Stimulated activated CD8-positive, alpha-beta memory T cell treated with anti-CD3 and anti-CD28 coated beads, Interleukin-7, amount 100 ng/mL, for 1 hour (primary cell): Measurements from ENCODE around the gene SLC40A1.

ENCODE experiments used
- DNase-seq, 2 donors: peaks; one replicate each; pipeline ENCODE4 v3.0.0-alpha.2; 2020; ENCODE audit warnings: low read depth in 2 of 2

The SLC40A1 gene

DNA sequence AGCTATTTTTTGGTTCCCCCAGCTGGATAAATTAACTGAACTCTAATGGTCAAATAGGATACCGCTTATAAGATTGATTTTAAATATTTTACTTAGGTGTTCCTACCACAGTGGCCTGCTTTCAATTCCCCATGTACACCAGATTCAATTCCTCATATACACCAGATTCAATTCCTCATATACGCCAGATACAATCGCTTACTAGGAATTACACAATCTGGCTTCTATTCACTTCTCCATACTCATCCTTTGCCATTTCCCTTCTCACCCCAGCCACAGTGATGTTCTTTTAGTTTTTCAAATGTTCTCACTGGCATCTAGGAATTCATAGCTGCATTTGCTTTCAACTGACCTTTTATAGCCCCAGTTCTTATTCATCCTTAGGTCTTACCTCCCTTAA lies 66.5 kb downstream of the SLC40A1 start:
- no peak for DNase-seq

GRCh38 chr2:189512879-189513278 lies 67.7 kb downstream of the SLC40A1 start:
- DNase-seq, result no peak

- DNase-seq, result no peak
These were observed 68.6 kb downstream of the SLC40A1 start for GRCh38 chr2:189511960-189512319.

- no peak for DNase-seq
These were observed 69.2 kb downstream of the SLC40A1 start for GRCh38 chr2:189511210-189511959.
